HG02678 (cell line): ENCODE measurements around the gene P2RX3.

ENCODE experiments used
- ATAC-seq: cut with Tn5 transposase; IDR thresholded peaks from one replicate; pipeline ENCODE4 v1.9.1; 2021; ENCODE audit warnings: mild to moderate bottlenecking, moderate library complexity; ENCODE audit not compliant: unreplicated experiment

P2RX3 gene

DNA sequence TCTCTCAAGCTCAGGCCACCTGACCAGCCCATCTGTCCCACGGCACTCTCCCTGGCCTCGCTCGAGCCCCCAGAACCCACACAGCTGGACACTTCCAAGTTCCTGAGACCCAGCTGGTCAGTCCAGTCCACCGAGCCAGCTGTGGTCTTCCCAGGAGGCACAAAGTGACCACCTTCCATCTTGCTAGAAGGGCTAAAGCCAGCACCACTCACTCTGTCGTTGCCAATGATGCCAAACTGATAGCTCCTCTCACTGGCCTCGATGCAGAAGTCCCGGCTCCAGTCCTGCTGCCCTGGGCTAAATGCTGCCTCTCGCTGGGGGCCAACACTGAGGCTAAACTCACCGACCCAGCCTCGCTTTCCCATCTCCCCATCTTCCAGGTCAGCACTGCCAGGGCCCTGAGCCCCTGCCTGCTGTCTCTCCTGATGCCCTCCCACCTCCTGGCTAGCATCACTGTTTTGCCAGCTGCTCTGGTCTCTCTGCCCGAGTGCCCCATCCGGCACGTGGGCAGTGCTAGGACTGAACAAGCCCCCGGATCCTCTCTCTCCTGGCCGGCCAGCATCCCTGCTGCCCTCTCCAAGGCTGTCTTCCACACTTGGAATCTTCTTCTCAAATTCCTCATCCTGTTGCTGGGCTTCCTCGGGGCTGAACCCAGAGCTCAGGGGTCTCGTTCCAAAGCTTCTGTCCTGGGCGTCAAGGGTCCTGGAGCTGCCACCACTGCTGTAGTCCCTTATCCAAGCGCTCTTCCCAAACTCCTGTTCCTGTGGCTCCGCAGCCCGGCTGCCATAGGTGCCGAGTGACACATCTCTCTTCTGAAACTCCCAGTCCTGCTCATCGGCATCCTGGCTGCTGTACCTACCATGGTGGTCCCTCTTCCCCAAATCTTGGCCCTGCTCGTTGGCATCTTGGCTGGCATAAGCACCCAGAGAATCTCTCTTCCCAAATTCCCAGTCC, 28.8 kb upstream of the P2RX3 start:
- no peak for ATAC-seq

DNA sequence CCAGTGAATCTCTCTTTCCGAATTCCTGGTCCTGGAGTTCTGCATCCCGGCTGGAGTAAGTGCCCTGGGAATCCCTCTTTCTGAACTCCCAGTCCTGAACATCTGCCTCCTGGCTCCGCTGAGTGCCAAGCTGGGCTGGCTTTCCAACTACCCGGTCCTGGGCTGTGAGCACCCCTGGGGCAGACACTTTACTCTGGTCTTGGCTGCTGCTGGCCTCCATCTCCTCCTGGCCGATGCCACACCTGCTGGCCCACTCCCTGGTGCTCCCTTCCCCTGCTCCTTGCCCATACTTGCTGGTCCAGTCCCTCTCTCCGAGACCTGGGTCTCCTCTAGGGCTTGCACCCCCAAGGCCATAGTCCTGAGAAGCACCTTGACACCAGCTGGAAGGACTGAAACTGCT, 28.1 kb upstream of the P2RX3 start:
- no peak for ATAC-seq

DNA sequence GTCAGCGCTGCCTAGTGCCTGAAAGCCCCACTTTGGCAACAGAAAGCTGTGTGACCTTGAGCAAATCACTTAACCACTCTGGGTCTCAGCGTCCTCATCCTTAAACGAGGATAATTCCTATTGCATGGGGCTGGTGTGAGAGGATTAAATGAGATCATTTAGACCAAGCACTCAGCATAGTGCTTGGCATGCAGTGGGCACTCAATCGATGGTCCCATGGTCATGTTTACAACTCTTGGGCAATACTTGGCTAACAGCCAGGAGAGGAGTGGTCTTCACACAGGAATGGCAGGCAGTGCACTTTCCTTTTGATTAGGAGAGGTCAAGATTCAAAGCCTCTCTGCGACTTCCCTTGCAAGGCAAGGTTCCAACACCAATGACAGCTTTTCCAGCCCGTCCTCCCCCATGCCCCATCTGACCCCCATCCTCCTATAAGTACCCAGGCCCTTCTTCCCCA, 27.5 kb upstream of the P2RX3 start:
- no peak for ATAC-seq

DNA sequence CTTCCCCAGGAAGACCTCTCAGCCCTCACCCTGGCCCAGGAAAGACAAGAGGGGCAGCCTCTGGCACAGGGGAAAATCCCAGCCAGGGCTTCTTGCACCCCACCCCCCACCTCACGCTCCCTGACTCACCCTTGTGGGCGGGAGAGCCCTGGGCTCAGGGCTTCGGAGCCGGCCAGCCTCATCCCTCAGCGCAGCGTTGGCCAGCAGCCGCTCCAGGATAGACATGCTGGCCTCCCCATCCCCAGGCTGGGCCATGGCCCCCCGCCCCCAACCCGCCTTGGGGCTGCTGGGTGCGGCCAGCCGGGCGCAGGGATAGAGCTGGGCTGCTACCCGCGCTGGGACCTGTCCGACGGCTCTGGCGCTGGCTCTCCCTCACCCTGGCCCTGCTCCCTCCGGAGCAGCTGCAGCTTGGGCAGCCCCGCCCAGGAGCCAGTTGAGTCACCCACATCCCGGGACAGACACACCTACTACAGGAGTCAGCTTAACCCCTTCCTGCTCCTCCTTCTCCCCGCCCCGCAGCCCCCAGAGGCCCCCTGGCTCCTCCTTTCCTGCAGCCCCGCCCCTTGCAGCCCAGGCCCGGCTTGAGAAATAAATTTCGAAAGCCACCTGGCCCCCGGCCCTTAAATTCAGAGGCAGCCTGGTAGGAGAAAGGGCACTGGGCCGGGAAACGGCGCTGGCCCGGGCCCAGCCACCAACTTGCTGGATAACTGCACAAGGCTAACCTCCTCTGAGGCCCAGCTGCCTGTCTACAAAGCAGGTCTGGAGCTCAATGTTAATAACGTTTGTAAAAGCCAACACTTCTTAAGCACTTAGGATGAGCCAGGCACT, 26.8 kb upstream of the P2RX3 start:
- ATAC-seq = peak; percentile 98

DNA sequence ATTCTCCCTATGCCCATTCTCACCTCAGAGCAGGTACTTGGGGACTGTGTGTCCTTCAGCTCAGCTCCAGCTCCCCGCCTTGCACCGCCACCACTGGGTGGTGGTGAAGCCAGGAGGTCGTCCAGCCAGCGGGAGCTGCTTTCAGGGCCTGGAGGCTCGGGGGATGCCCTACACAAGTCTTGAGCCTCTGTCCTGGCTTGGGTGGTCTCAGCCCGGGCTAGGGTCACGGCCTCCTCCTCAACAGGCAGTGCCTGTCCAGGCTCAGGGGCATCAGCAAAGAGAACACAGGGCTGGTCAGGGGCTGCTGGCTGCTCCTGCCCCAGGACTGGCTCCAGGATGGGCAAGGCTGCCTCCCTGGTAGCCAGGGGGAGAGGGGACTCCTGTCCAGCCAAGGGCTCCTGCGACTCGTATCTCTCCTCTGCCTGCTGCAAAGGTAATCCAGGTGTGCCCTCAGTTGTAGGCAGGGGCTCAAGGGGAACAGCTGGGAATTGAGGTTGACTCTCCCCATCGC, 25.6 kb upstream of the P2RX3 start:
- ATAC-seq = no peak

DNA sequence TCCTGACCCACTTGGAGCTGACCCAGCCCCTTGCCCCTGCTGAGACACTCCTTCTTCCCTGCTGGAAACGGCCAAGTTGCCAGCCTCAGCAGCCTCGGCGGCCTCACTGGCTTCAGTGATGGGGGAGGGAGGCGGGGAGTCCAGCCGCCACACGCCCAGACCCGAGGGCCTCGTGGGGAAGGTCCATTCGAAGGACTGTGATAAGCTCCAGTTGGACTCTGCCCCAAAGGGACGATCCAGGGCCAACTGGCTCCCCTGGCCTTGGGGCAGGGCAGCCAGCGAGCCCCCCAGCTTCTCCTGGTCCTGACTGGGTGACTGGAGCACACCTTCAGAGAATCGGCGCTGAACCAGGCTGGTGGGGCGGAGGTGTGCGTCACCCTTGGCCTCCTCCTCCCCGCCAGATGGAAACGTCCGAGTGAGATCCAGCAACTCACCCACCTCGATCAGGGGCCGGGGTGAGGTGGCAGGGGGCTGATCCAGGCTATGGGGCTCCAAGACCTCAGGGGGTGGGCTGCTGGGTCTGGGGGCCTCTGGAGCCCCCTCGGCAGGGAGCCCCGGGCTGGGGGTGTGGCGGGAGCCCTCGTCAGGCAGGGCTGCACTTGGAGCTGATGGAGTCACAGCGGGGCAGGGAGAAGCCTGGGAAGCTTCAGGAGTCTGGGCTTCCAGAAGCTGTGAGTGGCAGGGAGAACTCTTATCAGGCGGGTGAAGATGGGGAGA, 24.9 kb upstream of the P2RX3 start:
- no peak for ATAC-seq

DNA sequence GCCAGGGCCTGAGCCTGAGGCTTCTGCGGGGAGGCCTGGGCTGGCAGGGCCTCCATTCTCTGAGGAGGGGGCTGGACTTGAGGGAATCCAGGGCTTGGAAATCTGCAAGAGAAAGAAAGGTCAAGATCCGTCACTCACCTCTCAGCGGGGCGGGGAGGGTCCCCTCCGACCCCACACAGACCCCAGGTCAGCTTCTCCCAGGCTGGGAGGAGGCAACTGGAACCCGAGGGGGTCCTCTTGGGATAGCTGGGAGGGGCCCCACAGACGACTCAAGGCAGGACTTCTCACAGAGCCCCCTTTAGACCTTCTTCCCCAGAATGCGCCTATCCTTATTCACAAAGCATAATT, 24.4 kb upstream of the P2RX3 start:
- ATAC-seq = no peak

DNA sequence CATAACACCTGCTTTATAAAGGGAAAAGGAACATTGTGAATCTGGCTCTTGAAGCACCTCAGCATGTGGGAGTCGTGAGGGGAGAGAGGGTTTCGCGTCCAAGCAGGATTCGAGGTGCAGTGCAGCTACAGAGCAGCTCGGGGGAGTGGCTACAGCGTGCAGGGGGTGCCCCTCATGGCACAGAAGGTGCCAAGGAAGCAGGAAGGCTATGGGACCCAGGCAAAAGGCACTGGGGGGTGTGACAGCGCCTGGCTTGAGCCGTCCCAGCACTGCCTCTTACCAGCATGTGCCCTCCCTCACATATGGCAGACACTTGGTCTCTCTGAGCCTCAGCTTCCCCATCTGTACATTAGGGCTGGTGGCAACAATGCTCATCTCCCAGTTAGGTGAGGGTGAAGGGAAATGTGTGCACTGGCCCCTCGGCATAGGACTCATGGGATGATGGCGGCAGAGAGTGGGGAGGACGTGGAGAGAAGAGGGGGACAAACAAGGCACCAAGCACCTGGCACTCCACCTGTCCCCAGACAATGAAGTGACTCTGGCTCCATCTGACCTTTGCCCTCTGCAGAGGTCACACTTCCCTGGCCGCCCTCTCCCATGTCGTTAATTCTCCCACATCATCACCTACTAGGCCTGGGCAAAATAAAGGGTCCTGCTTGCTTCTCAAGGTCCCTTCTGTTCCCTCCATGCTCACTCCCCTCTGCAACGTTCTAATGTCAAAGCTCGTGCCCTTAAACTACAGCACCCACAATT, 23.8 kb upstream of the P2RX3 start:
- no peak for ATAC-seq

DNA sequence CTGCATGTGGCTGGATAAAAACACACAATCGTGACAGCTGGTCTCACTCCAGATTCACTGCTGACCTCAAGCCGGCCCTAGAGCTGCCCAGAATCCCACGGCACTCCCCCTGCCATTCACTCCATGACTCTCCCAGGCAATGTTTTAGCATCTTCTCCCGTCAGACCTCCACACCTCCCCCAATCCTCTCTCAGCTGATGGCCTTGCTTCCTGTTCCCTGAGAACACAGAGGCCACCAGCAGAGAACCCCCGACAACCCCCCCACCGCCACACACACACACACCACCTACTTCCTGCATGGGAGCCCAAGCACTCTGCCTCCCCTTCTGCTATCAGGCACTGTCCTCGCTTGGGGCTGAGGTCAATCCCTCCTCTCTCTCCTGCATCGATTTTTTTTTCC, 22.7 kb upstream of the P2RX3 start:
- ATAC-seq = no peak

DNA sequence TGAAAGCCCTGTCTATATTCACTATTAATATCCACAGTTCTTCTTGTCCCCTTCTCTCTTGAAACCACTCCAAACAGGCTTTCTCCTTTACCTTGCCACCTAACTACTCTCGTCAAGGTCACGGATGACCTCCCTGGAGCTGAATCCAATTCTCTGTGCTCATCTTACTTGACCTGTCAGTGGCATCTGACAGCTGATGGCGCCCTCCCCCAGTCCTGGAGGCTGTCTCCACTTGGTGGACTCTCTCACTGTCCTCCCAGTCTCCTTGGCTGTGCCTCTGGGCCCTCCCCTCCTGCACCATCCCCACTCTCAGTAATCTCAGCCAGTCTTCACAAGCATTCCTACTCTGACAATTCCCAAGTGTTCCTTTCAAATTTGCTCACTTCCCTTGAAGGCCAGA, 22.1 kb upstream of the P2RX3 start:
- no peak for ATAC-seq

DNA sequence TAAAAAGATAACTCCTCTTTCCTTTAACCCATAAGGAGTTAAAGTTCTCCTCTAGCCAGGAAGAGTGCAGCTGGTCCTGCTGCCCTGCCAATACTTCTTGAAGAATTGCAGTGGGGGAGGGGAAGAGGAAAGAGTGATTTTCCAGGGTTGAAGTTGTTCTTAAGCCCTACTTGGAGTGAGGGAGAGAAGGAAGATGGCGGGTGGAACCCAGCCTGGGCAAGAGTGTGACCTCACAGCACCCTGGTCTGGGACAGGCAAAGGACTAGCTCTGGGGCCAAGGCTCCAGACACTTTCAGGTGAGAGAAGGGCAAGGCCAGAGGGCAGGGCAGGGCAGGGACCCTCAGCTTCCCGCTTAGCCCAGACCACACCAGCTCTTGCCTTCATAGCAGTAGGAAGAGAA, 20.0 kb upstream of the P2RX3 start:
- no peak for ATAC-seq

DNA sequence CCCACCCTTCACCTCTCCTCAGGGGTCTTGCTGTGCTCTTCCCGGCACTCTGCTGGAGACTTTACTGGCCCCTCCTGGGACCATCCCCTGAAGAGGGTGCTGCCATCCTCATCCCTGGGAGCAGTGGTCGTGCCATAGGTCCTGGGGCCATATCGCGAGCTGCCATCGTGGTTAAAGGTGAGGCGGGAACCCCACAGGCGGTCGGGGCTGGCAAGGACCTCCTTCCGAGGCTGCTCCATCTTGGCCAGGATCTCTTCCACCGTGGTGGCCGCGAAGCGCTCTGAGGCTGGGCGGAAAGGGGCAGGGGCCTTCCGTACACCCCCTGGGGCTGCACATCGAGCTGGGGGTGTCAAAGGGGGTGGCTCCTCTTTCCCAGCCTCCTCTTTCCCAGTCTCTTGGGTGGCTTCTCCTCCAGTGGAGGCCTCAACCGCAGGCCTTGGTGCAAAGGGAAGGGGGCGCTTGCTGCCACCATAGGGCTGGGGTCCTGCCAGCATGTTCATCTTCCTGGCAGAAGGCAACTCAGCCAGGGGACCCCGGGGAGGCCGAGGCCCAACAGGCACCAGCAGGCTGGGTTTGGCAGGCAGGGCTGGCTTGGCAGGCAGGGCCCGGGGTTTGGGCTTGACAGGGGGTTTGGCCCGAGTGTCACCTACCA, 18.0 kb upstream of the P2RX3 start:
- no peak for ATAC-seq

DNA sequence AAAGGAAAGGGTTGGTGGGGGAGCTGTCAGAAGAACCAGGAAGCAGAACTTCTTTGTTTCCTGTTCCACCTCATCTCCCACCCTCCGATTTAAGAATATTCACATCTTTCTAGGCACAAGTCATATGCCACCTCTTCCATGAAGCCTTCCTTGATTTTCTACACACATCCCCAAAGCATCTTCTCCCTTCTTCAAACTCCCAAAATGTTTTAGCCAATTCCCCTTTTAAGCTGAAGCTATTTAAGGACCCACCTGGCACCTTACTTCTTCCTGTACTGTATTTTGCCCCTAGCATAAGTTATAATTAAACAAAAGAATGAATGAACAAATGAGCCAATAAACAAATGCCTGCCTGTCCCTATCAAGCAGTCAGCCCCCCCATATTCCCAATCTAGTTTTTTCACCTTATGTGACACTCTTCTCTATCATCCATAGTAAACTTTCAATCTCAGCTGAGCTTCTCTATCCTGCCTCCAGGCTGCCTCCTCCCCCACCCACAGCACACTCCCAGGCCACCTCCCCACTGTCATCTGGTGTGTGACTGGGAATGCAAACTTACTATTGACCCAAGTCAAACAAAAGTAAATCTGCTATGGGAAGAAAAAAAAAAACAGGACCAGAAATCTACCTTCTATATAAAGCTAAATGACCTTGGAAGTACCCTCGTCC, 17.3 kb upstream of the P2RX3 start:
- ATAC-seq = no peak

DNA sequence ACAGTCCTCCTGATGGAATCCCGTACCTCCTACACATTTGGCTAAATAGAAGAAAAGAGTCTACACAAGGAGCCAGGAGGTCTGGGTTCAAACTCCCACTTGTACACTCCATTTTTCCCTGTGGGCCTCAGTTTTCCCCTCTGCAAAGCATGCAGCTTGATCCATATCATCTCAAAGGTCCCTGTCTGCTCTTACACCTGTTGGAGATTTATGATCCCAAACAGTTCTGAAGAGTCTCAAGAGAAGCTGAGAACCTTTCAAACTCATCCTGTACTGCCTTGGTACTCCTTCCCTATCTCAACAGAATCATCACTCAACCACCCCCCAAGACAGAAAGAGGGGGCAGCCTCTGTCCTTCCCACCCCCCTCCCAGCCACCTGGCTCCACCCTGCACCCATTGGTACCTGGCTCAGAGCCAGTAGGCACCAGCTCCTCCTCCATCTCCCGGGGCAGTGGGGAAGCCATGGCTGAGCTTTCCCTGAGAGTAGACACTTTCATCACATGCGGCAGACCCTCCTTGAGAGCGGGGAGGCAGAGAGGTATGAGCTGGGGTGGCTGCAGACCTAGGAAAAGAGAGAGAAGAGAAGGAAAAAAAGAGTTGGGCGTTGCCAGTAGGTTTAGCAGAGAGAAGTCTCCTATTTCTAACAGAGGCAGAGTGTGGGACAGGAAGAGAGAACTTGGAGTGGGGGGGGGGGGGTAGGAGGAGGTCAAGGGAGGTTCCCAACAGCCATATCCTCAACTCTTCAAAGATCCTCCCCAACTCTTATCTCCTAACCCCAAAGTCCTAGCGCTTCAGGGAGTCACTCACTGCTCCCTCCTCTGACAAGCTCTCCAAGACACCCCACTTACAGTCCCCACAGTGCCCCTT, 16.5 kb upstream of the P2RX3 start:
- no peak for ATAC-seq

DNA sequence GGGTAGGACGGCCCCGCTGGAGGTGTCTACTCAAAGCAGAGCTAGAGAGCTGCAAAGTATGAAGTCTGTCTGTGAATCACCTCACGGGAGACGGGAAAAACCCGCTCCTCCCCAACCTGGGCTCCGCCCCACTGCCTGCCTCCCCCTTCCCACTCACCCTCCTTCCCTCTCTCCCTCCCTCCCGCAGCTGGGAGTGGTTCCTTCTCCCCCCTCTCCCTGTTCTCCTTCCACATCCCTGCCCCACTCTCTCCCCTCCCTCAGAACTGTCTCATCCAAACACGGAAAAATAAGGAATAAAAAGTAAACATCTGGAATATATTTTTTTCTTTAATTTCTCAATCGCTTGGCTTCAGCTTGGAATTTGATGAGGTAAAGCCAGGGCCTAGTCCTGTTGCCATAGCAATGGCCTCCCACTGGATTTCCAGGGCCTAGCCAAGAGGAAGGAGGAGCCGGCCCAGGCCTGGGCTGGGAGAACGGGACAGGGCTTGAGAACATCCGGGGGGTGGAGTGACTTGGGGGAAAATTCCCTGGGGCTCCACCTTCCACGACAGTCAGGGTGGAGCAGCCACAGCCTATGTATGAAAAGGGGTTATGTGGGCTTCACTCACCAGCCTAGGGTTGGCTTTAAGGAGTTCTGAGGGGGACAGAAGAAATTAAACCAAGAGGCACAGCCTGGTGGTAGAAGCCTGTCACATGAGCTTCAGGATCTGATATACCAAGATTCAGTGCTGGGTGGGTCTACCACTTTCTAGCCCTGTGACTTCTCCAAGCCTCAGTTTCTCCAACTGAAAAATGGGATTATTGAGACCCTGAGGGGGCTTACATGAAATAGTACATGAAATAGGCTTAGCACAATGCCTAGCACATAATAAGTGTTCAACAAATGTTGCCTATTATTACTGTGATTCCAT, 15.6 kb upstream of the P2RX3 start:
- no peak for ATAC-seq

DNA sequence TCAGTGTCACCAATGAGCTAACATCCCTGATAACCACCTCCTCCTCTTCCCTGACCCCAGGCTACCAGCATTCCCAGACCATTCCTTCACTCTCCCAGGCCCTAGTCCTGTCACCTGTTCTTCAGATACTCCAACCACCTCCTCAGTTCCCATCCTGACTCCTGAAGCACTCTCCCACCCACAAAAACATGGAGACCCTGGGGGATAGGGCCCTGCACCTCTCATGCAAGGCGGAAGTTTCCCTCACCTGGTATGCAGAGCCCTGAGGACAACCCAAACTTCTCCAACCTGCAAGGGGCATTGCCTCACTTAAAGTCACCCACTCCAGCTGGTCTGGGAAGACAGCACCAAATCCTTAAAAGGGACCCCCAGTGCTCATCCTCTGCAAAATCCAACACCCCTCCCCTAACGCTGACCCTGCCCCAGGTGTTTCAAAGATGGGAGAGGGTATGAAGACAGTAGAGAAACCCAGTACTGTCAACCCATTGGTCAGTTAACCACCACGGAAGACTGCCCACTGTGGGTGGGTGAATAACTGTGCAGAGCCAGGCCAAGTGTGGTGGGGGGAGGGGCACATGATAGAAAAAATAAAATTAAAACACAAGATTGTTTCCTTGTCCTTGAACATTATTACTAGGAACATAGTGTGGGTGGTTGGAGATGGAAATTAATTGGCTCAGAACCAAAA, 14.8 kb upstream of the P2RX3 start:
- no peak for ATAC-seq

DNA sequence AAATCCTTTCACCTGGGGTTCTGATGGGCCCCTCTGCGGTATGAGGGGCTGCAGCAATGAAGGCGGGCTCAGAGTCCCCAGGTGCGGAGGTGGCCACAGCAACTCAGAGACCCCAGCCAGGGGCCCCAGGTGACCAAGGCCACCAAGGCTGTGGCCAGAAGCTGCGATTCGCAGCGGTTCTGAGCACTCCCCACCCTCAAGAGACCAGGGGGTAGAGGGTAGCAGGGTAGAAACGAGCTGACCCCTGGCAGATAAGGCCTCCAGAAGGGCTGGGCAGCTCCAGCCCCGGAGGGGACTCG, 14.3 kb upstream of the P2RX3 start:
- no peak for ATAC-seq
